NCI-H748 (cell line): Measurements from ENCODE around the gene GALNTL6.
"Not testable (repeated sequence)": the region's sequence is repeated elsewhere in the genome, so short reads cannot be mapped to it uniquely, and the experiment has no call there.

ENCODE experiments used
- DNase-seq: peaks from one replicate; lab custom pipeline; 2025; ENCODE audit not compliant: unreplicated experiment; lab: John Stamatoyannopoulos, UW

Gene GALNTL6

GRCh38 chr4:172362569-172362968, 549.4 kb downstream of the GALNTL6 start:
- DNase-seq = no peak

GRCh38 chr4:172369471-172369959, 556.3 kb downstream of the GALNTL6 start:
- no peak for DNase-seq

- no peak for DNase-seq
Observed at GRCh38 chr4:172377486-172378140, 564.4 kb downstream of the GALNTL6 start.

- DNase-seq = no peak
Observed at GRCh38 chr4:172379834-172380233, 566.6 kb downstream of the GALNTL6 start.

GRCh38 chr4:172390331-172390730, 577.1 kb downstream of the GALNTL6 start:
- DNase-seq = no peak

GRCh38 chr4:172392741-172393140, 579.5 kb downstream of the GALNTL6 start:
- peak; percentile 2 for DNase-seq

- DNase-seq = peak; percentile 61
Observed at GRCh38 chr4:172393220-172393619, 580.0 kb downstream of the GALNTL6 start.

- DNase-seq = peak; percentile 96
Observed at GRCh38 chr4:172404676-172405075, 591.5 kb downstream of the GALNTL6 start.

GRCh38 chr4:172410363-172410762, 597.2 kb downstream of the GALNTL6 start:
- no peak for DNase-seq

GRCh38 chr4:172411149-172411548, 597.9 kb downstream of the GALNTL6 start:
- DNase-seq = peak; percentile 79

- DNase-seq = no peak
Observed at GRCh38 chr4:172412851-172413580, 599.8 kb downstream of the GALNTL6 start.

- not testable (repeated sequence) for DNase-seq
Observed at GRCh38 chr4:172428979-172429378, 615.8 kb downstream of the GALNTL6 start.

GRCh38 chr4:172480471-172480870, 667.3 kb downstream of the GALNTL6 start:
- no peak for DNase-seq

- no peak for DNase-seq
Observed at GRCh38 chr4:172481802-172482508, 668.8 kb downstream of the GALNTL6 start.

GRCh38 chr4:172485007-172485406, 671.8 kb downstream of the GALNTL6 start:
- DNase-seq = no peak

GRCh38 chr4:172486531-172486930, 673.3 kb downstream of the GALNTL6 start:
- no peak for DNase-seq

GRCh38 chr4:172489861-172490260, 676.7 kb downstream of the GALNTL6 start:
- DNase-seq = peak; percentile 38

GRCh38 chr4:172495769-172496168, 682.6 kb downstream of the GALNTL6 start:
- no peak for DNase-seq

GRCh38 chr4:172497321-172497720, 684.1 kb downstream of the GALNTL6 start:
- no peak for DNase-seq

- DNase-seq = peak; percentile 76
Observed at GRCh38 chr4:172514011-172514410, 700.8 kb downstream of the GALNTL6 start.

GRCh38 chr4:172514801-172515200, 701.6 kb downstream of the GALNTL6 start:
- no peak for DNase-seq
